GM23248 (cell line): ENCODE results near the gene PALD1. TPM values are rescaled to one million over a fixed set of nuclear protein-coding genes. Genes with fewer than 3 reads are reported as not detected.

Source experiments
- DNase-seq: peaks from one replicate; pipeline ENCODE4 v3.0.0-alpha.2; 2015
- H2AFZ ChIP-seq: fragments of 200-600 bp; sonication (generic); 2 replicates; pipeline ENCODE4 v1.6.1; 2016; ENCODE audit warnings: antibody characterized with exemption
- H3F3A ChIP-seq: fragments of 200-600 bp; sonication (generic); 2 replicates; pipeline ENCODE4 v1.6.1; 2016; ENCODE audit warnings: mild to moderate bottlenecking, antibody characterized with exemption, mixed run types; ENCODE audit not compliant: insufficient read depth
- H3K27ac ChIP-seq: fragments of 200-600 bp; sonication (generic); 2 replicates; pipeline ENCODE4 v1.5.1; 2016; ENCODE audit warnings: mild to moderate bottlenecking
- H3K27me3 ChIP-seq: fragments of 200-600 bp; sonication (generic); replicated peaks from 2 replicates; pipeline ENCODE4 v1.6.1; 2016; ENCODE audit warnings: mild to moderate bottlenecking; ENCODE audit not compliant: insufficient read depth
- H3K36me3 ChIP-seq: fragments of 200-600 bp; sonication (generic); 2 replicates; pipeline ENCODE4 v1.6.1; 2016; ENCODE audit warnings: low read depth, mild to moderate bottlenecking
- H3K4me1 ChIP-seq: fragments of 200-600 bp; sonication (generic); 2 replicates; pipeline ENCODE4 v1.6.1; 2016; ENCODE audit warnings: mild to moderate bottlenecking; ENCODE audit not compliant: insufficient read depth
- H3K4me2 ChIP-seq: fragments of 200-600 bp; sonication (generic); one replicate; pipeline ENCODE4 v1.6.1; 2016; ENCODE audit warnings: mild to moderate bottlenecking; ENCODE audit not compliant: unreplicated experiment
- H3K4me3 ChIP-seq: fragments of 200-600 bp; sonication (generic); 2 replicates; pipeline ENCODE4 v1.5.1; 2016; ENCODE audit warnings: mild to moderate bottlenecking
- H3K79me2 ChIP-seq: fragments of 200-600 bp; sonication (generic); 2 replicates; pipeline ENCODE4 v1.6.1; 2016; ENCODE audit warnings: mild to moderate bottlenecking; ENCODE audit not compliant: insufficient read depth
- H3K9ac ChIP-seq: fragments of 200-600 bp; sonication (generic); 2 replicates; pipeline ENCODE4 v1.6.1; 2016; ENCODE audit warnings: mild to moderate bottlenecking
- H3K9me2 ChIP-seq: fragments of 200-600 bp; sonication (generic); 2 replicates; pipeline ENCODE4 v1.6.1; 2016; ENCODE audit warnings: mixed run types, mild to moderate bottlenecking, moderate library complexity; ENCODE audit not compliant: insufficient read depth
- H3K9me3 ChIP-seq: fragments of 200-600 bp; sonication (generic); one replicate; pipeline ENCODE4 v1.6.1; 2017; ENCODE audit warnings: low read depth
- H4K20me1 ChIP-seq: fragments of 200-600 bp; sonication (generic); 2 replicates; pipeline ENCODE4 v1.6.0; 2016; ENCODE audit not compliant: insufficient read depth
- EZH2 ChIP-seq: fragments of 200-600 bp; sonication (generic); IDR thresholded peaks from 2 replicates; pipeline ENCODE4 v1.6.1; 2018; ENCODE audit warnings: antibody characterized with exemption, mild to moderate bottlenecking; ENCODE audit not compliant: insufficient read depth, poor library complexity, severe bottlenecking
- EZH2phosphoT487 ChIP-seq: fragments of 200-600 bp; sonication (generic); IDR thresholded peaks from 2 replicates; pipeline ENCODE4 v1.6.1; 2018; ENCODE audit warnings: antibody characterized with exemption, moderate library complexity, mild to moderate bottlenecking, low read depth; ENCODE audit not compliant: insufficient read depth
- WGBS, 2 experiments: methylation state at CpG; one replicate each; pipeline ENCODE4 v1.1.6; 2015 to 2017; ENCODE audit warnings: low lambda C conversion rate in 2 of 2, low coverage in 1 of 2; ENCODE audit errors: missing lambda C conversion rate in 2 of 2; 5-methylcytosine and 5-hydroxymethylcytosine counted together
- in situ Hi-C: fragments of 300-500 bp; cut with MboI; formaldehyde crosslinking; loops from 2 replicates; pipeline ENCODE4 v1.15.0; 2020
- polyA plus RNA-seq: library from polyadenylated mRNA; unstranded; fragments of >200 nt; fragmentation: Nextera tagmentation; extraction: Ambion mirVana; gene quantifications from 2 replicates; pipeline ENCODE4 v1.2.1, GENCODE V29; 2016
- total RNA-seq: library from RNA; depleted of rRNA; stranded (reverse); fragments of >200 nt; shearing (Covaris generic); gene quantifications from 2 replicates; pipeline ENCODE4 v1.2.3, GENCODE V29; 2014

The PALD1 gene
- total and polyA plus RNA-seq, 2 experiments from 2014 or later, result not detected

- H3F3A ChIP-seq, result no peaks in the 10 kb centered on the region
- peaks cover 23% of the 10 kb centered on the region for H3K27me3 ChIP-seq
- no peaks in the 10 kb centered on the region for H3K9me3 ChIP-seq
- H3K36me3 ChIP-seq, result no peaks in the 10 kb centered on the region
- no peak overlapping the region for H3K4me2 ChIP-seq
- no peak overlapping the region for H3K27ac ChIP-seq
- TF ChIP-seq EZH2 (no peak), EZH2phosphoT487 (no peak)
- 87 to 93% methylated on average over 8 of the region's 8 CpGs for WGBS, 2 experiments
- in situ Hi-C loops, result no loop called here
- H3K4me1 ChIP-seq, result no peaks in the 10 kb centered on the region
- H3K9ac ChIP-seq, result no peak overlapping the region
- no peak overlapping the region for H2AFZ ChIP-seq
- no peak overlapping the region for H3K4me3 ChIP-seq
- H3K9me2 ChIP-seq, result no peaks in the 10 kb centered on the region
- H3K79me2 ChIP-seq, result no peaks in the 10 kb centered on the region
- no peaks in the 10 kb centered on the region for H4K20me1 ChIP-seq
- DNase-seq, result no peak
Observed at GRCh38 chr10:70479626-70480238, 1.2 kb downstream of the PALD1 start.

DNA sequence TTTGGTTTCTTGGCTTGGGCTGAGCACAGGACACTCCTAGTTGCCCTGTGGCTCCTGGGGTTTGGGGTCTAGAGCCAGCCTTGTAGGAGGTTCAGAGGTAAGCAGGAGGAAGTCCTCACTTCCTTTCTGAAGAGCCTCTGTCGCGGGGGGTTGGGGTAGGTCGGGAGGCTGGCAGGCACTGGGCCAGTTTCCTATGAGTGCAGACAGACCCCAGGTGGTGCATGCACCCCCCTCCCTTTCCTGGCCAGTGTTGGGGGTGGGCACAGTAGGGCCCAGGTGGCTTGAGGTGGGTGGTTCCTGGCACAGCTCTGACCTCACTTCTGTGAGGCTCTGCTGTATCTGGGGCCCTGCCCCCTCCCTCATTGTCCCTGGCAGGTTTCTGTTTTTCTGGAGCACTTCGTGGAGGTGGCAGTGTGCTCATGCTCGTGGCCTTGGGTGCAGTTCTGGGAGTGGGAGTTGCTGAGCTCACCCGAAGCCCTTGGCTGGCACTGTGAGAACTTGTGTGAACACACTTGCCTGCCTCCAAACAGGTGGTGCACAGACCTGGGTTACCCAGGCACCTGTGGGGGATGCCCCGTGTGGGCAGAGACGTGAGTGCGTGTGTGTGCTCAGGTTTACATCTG is 1.8 kb downstream of the PALD1 start:
- H2AFZ ChIP-seq, result no peak overlapping the region
- peaks cover 23% of the 10 kb centered on the region for H3K27me3 ChIP-seq
- no peak for DNase-seq
- WGBS, 2 experiments, result 76% methylated on average over 8 to 9 of the region's 9 CpGs
- TF ChIP-seq EZH2phosphoT487, result no peak
- TF ChIP-seq EZH2, result no peak
- H3K4me2 ChIP-seq, result no peak overlapping the region
- no peaks in the 10 kb centered on the region for H4K20me1 ChIP-seq
- H3K9ac ChIP-seq, result no peak overlapping the region
- no peaks in the 10 kb centered on the region for H3F3A ChIP-seq
- no peaks in the 10 kb centered on the region for H3K9me3 ChIP-seq
- no peaks in the 10 kb centered on the region for H3K4me1 ChIP-seq
- H3K27ac ChIP-seq, result no peak overlapping the region
- no peaks in the 10 kb centered on the region for H3K9me2 ChIP-seq
- H3K79me2 ChIP-seq, result no peaks in the 10 kb centered on the region
- H3K4me3 ChIP-seq, result no peak overlapping the region
- H3K36me3 ChIP-seq, result no peaks in the 10 kb centered on the region
- in situ Hi-C loops, result no loop called here

GRCh38 chr10:70481105-70481504 is 2.5 kb downstream of the PALD1 start:
- H3K27me3 ChIP-seq, result peaks cover 23% of the 10 kb centered on the region
- no peaks in the 10 kb centered on the region for H4K20me1 ChIP-seq
- H3K36me3 ChIP-seq, result no peaks in the 10 kb centered on the region
- no peak overlapping the region for H3K9ac ChIP-seq
- in situ Hi-C loops, result no loop called here
- H3K4me1 ChIP-seq, result no peaks in the 10 kb centered on the region
- no peak overlapping the region for H3K27ac ChIP-seq
- H3F3A ChIP-seq, result no peaks in the 10 kb centered on the region
- H3K4me2 ChIP-seq, result no peak overlapping the region
- no peaks in the 10 kb centered on the region for H3K79me2 ChIP-seq
- no peaks in the 10 kb centered on the region for H3K9me3 ChIP-seq
- no peaks in the 10 kb centered on the region for H3K9me2 ChIP-seq
- DNase-seq, result no peak
- 82 to 83% methylated on average over 9 of the region's 9 CpGs for WGBS, 2 experiments
- no peak overlapping the region for H3K4me3 ChIP-seq
- H2AFZ ChIP-seq, result no peak overlapping the region
- TF ChIP-seq EZH2phosphoT487 (no peak), EZH2 (no peak)

DNA sequence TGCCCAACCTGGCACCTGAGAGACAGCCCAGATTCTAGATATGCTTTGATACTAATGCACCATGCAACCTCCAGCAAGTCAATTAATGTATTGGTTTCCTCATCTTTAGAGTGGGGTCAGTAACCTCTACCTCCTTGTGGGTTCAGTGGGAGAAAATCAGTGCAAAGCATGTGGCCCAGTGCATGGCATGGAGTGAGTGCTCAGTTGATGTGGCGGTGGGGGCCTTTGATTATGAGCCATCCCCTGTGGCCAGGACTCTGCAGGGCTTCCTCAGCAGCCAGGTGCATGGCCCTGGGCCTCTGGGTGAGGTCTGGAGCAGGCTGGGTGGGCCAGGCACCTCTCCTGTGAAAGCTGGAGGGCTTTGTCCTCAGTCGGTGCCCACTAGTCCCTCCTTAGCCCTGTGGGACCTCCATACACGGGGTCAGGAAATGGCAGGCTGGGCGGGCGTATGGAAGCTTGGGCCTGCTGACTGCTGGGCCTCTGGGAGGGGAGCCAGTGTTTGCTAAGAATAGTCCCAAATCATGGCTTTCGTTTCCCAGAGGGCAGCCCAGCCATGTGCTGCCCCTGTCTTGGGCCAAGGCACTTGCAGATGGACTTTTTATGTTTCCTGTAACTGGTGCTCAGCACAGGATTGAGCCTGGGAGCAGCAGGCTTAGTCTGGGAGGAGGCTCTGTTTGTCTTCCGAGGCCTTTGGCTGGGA is 3.4 kb downstream of the PALD1 start:
- 34 to 42% methylated on average over 7 of the region's 7 CpGs for WGBS, 2 experiments
- H3K79me2 ChIP-seq, result no peaks in the 10 kb centered on the region
- no peaks in the 10 kb centered on the region for H3F3A ChIP-seq
- H3K4me1 ChIP-seq, result no peaks in the 10 kb centered on the region
- H3K9me2 ChIP-seq, result no peaks in the 10 kb centered on the region
- H3K27me3 ChIP-seq, result peaks cover 21% of the 10 kb centered on the region
- no peak for DNase-seq
- H2AFZ ChIP-seq, result no peak overlapping the region
- in situ Hi-C loops, result no loop called here
- H3K27ac ChIP-seq, result no peak overlapping the region
- no peak overlapping the region for H3K9ac ChIP-seq
- no peak overlapping the region for H3K4me2 ChIP-seq
- H3K4me3 ChIP-seq, result no peak overlapping the region
- no peaks in the 10 kb centered on the region for H3K36me3 ChIP-seq
- no peaks in the 10 kb centered on the region for H4K20me1 ChIP-seq
- TF ChIP-seq EZH2phosphoT487, result no peak
- no peak for TF ChIP-seq EZH2
- H3K9me3 ChIP-seq, result no peaks in the 10 kb centered on the region
